Heart left ventricle (tissue), 13 donors: ENCODE data around the gene JTB.

Source experiments
- POLR2A ChIP-seq, 2 donors: fragments of 450-650 bp; IDR thresholded peaks; one replicate each; pipeline ENCODE4 v1.6.1; 2017; ENCODE audit warnings: antibody characterized with exemption in 2 of 2, mild to moderate bottlenecking in 2 of 2, moderate library complexity in 2 of 2
- TF ChIP-seq, protein P1 (sequence below), 12 donors: fragments of 200-600 bp; sonication (generic) in 4 of 12; IDR thresholded peaks; one replicate each; pipeline versions ENCODE4 v1.5.0 to v1.8.0; 2018 to 2022; ENCODE audit warnings: antibody characterized with exemption in 12 of 12, mild to moderate bottlenecking in 5 of 12
- donor health status: ischemic (EF 13 %, LVEDD 7.1; RV severe dilation, severe dysfunction).
- donor health status: DM: no; HTN: yes; CAD: no.
- donor health status: DM: no; HTN: no; CAD: no.
- donor health status: ischemic (EF 25% LVEDD 6.9; RV normal size, moderate dysfunction).
- donor health status: ischemic (EF 25% LVEDD 5.7; RV mildly dilated, moderate dysfunction).
- donor health status: ischemic (EF 35%, LVEDD 5.7; RV mildly dilated, moderate dysfunction).
- donor health status: nonischemic (EF 11% LVEDD 7.7; RV severe dilation, severe dysfunction).
- donor health status: DM: yes; HTN: yes; CAD: no.
- donor health status: PGD.
- donor health status: ischemic (EF 29% LVEDD 5.4; RV normal size, mild dysfunction).
- donor health status: nonischemic (EF 23%, LVEDD 6.1; RV moderate dilation, normal function).

DNA sequence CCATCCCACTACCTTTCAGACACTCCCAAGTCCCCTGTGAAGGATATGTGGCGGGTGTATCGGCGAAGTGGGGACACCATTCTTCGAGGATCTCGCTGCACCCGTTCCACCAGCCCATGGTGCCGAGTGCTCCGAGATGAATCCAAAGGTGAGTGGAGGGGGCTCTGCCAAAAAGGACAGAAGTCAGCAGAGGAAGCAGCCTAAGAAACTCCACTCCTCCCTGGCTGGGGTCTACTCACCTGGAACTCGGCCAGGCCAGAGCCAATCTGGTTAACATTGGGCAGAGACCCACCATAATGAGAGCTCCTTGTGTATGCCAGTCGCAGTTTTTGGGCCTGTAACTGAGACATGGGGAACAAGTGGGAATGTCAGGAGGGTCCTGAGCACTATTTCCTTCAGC lies 22.6 kb downstream of the JTB start:
- TF ChIP-seq, protein P1, sequence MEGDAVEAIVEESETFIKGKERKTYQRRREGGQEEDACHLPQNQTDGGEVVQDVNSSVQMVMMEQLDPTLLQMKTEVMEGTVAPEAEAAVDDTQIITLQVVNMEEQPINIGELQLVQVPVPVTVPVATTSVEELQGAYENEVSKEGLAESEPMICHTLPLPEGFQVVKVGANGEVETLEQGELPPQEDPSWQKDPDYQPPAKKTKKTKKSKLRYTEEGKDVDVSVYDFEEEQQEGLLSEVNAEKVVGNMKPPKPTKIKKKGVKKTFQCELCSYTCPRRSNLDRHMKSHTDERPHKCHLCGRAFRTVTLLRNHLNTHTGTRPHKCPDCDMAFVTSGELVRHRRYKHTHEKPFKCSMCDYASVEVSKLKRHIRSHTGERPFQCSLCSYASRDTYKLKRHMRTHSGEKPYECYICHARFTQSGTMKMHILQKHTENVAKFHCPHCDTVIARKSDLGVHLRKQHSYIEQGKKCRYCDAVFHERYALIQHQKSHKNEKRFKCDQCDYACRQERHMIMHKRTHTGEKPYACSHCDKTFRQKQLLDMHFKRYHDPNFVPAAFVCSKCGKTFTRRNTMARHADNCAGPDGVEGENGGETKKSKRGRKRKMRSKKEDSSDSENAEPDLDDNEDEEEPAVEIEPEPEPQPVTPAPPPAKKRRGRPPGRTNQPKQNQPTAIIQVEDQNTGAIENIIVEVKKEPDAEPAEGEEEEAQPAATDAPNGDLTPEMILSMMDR (IDR thresholded peaks at IDR 0.05) = no peak
- TF ChIP-seq POLR2A (IDR thresholded peaks at IDR 0.05) = no peak
